ENCODE measurements around the gene AGBL1.

- TF ChIP-seq CTCF (conservative IDR thresholded peaks at IDR 0.05) (no peak), EZH2 (IDR thresholded peaks at IDR 0.05; ENCODE audit: low read depth) (no peak)
Measured at GRCh38 chr15:86425746-86426145, 346.1 kb downstream of the AGBL1 start.

All from PC-9 (cell line).